SK-N-SH treated with all-trans-retinoic acid at 6 μM for 48 hours (cell line): ENCODE measurements around the gene STPG2.

ENCODE experiments used
- ATAC-seq: fragments of 200-7000 bp; cut with Tn5 transposase; 3 replicates; pipeline ENCODE4 v1.9.1; 2020; ENCODE audit warnings: mild to moderate bottlenecking, moderate library complexity
- ARNTL ChIP-seq: fragments of 450-650 bp; formaldehyde crosslinking; IDR thresholded peaks from 2 replicates; pipeline ENCODE4 v1.5.0; 2020; ENCODE audit warnings: low read depth, mild to moderate bottlenecking, moderate library complexity, borderline replicate concordance
- CSDC2 ChIP-seq: fragments of 250-450 bp; sonication (Bioruptor Pico); IDR thresholded peaks from 2 replicates; pipeline ENCODE4 v1.5.0; 2020; ENCODE audit warnings: mild to moderate bottlenecking, moderate library complexity
- ESRRG ChIP-seq: fragments of 250-450 bp; sonication (Bioruptor Pico); IDR thresholded peaks from 2 replicates; pipeline ENCODE4 v1.6.1; 2021; ENCODE audit warnings: mild to moderate bottlenecking
- GLIS3 ChIP-seq: fragments of 250-450 bp; sonication (Bioruptor Pico); IDR thresholded peaks from 2 replicates; pipeline ENCODE4 v1.5.0; 2020; ENCODE audit warnings: mild to moderate bottlenecking, moderate library complexity
- ISL1 ChIP-seq: fragments of 250-450 bp; sonication (Bioruptor Pico); IDR thresholded peaks from 2 replicates; pipeline ENCODE4 v2.1.2; 2022; ENCODE audit warnings: mild to moderate bottlenecking, moderate library complexity
- OSR1 ChIP-seq: fragments of 250-450 bp; sonication (Bioruptor Pico); IDR thresholded peaks from 2 replicates; pipeline ENCODE4 v1.8.0; 2022; ENCODE audit warnings: moderate library complexity, mild to moderate bottlenecking, inconsistent platforms
- PPARA ChIP-seq: fragments of 250-450 bp; sonication (Bioruptor Pico); IDR thresholded peaks from 2 replicates; pipeline ENCODE4 v1.5.0; 2020; ENCODE audit warnings: mild to moderate bottlenecking, borderline replicate concordance
- RARB ChIP-seq: fragments of 250-450 bp; sonication (Bioruptor Pico); IDR thresholded peaks from 2 replicates; pipeline ENCODE4 v1.8.0; 2021; ENCODE audit warnings: mild to moderate bottlenecking, moderate library complexity
- SNAI2 ChIP-seq: fragments of 250-450 bp; sonication (Bioruptor Pico); IDR thresholded peaks from 2 replicates; pipeline ENCODE4 v1.5.0; 2020; ENCODE audit warnings: mild to moderate bottlenecking, moderate library complexity
- TCF4 ChIP-seq: fragments of 250-450 bp; sonication (Bioruptor Pico); IDR thresholded peaks from 2 replicates; pipeline ENCODE4 v1.8.0; 2021; ENCODE audit warnings: mild to moderate bottlenecking, moderate library complexity, borderline replicate concordance
- TOX ChIP-seq: fragments of 250-450 bp; sonication (Bioruptor Pico); IDR thresholded peaks from 2 replicates; pipeline ENCODE4 v1.8.0; 2021; ENCODE audit warnings: mild to moderate bottlenecking, moderate library complexity, borderline replicate concordance
- ZC3H10 ChIP-seq: fragments of 250-450 bp; sonication (Bioruptor Pico); IDR thresholded peaks from 2 replicates; pipeline ENCODE4 v1.5.1; 2021; ENCODE audit warnings: mild to moderate bottlenecking, moderate library complexity
- ZFP3 ChIP-seq: fragments of 250-450 bp; sonication (Bioruptor Pico); IDR thresholded peaks from 2 replicates; pipeline ENCODE4 v1.5.0; 2020; ENCODE audit warnings: mild to moderate bottlenecking, moderate library complexity
- ZFP30 ChIP-seq: fragments of 450-650 bp; formaldehyde crosslinking; IDR thresholded peaks from 2 replicates; pipeline ENCODE4 v1.5.0; 2022; ENCODE audit warnings: mild to moderate bottlenecking, moderate library complexity
- ZNF565 ChIP-seq: fragments of 450-650 bp; formaldehyde crosslinking; conservative IDR thresholded peaks from 2 replicates; pipeline ENCODE4 v1.5.0; 2020; ENCODE audit warnings: low read depth, mild to moderate bottlenecking, moderate library complexity
- ZNF70 ChIP-seq: fragments of 450-650 bp; formaldehyde crosslinking; IDR thresholded peaks from 2 replicates; pipeline ENCODE4 v1.5.0; 2020; ENCODE audit warnings: mild to moderate bottlenecking, moderate library complexity
- ZNF8 ChIP-seq: fragments of 450-650 bp; formaldehyde crosslinking; IDR thresholded peaks from 2 replicates; pipeline ENCODE4 v1.5.0; 2020; ENCODE audit warnings: mild to moderate bottlenecking, moderate library complexity
- TF ChIP-seq, protein P1 (sequence below): fragments of 250-450 bp; sonication (Bioruptor Pico); IDR thresholded peaks from 2 replicates; pipeline ENCODE4 v1.5.1; 2021; ENCODE audit warnings: mild to moderate bottlenecking, moderate library complexity
- TF ChIP-seq, protein P2 (sequence below): fragments of 250-450 bp; sonication (Bioruptor Pico); IDR thresholded peaks from 2 replicates; pipeline ENCODE4 v1.8.0; 2020; ENCODE audit warnings: mild to moderate bottlenecking, moderate library complexity, borderline replicate concordance
- TF ChIP-seq, protein P3 (sequence below): fragments of 250-450 bp; sonication (Bioruptor Pico); IDR thresholded peaks from 2 replicates; pipeline ENCODE4 v1.5.0; 2020; ENCODE audit warnings: mild to moderate bottlenecking, moderate library complexity
- TF ChIP-seq, protein P4 (sequence below): fragments of 250-450 bp; sonication (Bioruptor Pico); IDR thresholded peaks from 2 replicates; pipeline ENCODE4 v1.8.0; 2021; ENCODE audit warnings: low read depth, mild to moderate bottlenecking, moderate library complexity, borderline replicate concordance

The STPG2 gene

DNA sequence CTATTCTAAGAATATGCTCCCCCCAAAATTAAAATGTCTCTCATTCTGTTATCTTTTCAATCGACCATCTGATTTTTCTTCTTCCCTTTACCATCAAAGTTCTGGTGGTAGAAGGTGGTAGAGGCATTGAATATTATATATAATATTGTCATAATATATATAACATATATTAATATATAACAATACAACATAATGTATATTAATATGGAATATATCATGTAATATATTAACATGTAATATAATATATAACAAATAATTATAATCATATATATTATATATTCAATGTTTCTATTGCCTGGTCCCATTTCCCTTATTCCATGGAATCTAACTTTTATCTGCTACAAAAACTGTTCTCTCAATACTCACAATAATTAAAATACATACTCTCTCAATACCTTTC, 40.6 kb downstream of the STPG2 start:
- no peak for TF ChIP-seq ZFP3 (CRISPR knock-in tag)
- no peak for ATAC-seq

DNA sequence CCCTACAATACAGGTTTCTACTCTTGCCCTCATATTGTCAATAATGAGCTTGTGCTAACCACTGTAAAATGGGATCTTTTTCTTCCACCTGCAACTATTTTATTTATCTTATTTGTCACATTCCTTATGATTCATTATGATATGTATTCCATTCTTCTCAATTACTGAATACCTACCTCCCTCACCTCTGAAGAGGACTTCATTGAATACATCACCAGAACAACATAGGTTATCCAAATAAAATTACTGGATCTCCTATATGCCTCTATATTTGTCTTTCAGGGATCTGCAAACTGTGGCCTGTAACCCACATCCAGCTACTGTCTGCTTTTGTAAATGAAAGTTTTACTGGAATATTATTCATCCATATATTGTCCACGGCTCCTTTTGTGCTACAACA, 41.3 kb downstream of the STPG2 start:
- TF ChIP-seq ESRRG (CRISPR knock-in tag): no peak
- TF ChIP-seq GLIS3 (CRISPR knock-in tag): no peak
- no peak for TF ChIP-seq OSR1
- TF ChIP-seq TOX (CRISPR knock-in tag): no peak
- TF ChIP-seq ZC3H10 (CRISPR knock-in tag): no peak
- no peak for TF ChIP-seq RARB (CRISPR knock-in tag)
- TF ChIP-seq ZNF70 (CRISPR knock-in tag): no peak
- TF ChIP-seq ZFP3 (CRISPR knock-in tag): no peak
- TF ChIP-seq, protein P1, sequence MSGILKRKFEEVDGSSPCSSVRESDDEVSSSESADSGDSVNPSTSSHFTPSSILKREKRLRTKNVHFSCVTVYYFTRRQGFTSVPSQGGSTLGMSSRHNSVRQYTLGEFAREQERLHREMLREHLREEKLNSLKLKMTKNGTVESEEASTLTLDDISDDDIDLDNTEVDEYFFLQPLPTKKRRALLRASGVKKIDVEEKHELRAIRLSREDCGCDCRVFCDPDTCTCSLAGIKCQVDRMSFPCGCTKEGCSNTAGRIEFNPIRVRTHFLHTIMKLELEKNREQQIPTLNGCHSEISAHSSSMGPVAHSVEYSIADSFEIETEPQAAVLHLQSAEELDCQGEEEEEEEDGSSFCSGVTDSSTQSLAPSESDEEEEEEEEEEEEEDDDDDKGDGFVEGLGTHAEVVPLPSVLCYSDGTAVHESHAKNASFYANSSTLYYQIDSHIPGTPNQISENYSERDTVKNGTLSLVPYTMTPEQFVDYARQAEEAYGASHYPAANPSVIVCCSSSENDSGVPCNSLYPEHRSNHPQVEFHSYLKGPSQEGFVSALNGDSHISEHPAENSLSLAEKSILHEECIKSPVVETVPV (CRISPR knock-in tag): no peak
- TF ChIP-seq CSDC2 (CRISPR knock-in tag): no peak
- TF ChIP-seq TCF4 (CRISPR knock-in tag): no peak
- no peak for TF ChIP-seq ISL1 (CRISPR knock-in tag)
- TF ChIP-seq, protein P2, sequence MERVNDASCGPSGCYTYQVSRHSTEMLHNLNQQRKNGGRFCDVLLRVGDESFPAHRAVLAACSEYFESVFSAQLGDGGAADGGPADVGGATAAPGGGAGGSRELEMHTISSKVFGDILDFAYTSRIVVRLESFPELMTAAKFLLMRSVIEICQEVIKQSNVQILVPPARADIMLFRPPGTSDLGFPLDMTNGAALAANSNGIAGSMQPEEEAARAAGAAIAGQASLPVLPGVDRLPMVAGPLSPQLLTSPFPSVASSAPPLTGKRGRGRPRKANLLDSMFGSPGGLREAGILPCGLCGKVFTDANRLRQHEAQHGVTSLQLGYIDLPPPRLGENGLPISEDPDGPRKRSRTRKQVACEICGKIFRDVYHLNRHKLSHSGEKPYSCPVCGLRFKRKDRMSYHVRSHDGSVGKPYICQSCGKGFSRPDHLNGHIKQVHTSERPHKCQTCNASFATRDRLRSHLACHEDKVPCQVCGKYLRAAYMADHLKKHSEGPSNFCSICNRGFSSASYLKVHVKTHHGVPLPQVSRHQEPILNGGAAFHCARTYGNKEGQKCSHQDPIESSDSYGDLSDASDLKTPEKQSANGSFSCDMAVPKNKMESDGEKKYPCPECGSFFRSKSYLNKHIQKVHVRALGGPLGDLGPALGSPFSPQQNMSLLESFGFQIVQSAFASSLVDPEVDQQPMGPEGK (CRISPR knock-in tag): no peak
- no peak for TF ChIP-seq ZFP30
- no peak for TF ChIP-seq ARNTL (CRISPR knock-in tag)
- no peak for ATAC-seq

DNA sequence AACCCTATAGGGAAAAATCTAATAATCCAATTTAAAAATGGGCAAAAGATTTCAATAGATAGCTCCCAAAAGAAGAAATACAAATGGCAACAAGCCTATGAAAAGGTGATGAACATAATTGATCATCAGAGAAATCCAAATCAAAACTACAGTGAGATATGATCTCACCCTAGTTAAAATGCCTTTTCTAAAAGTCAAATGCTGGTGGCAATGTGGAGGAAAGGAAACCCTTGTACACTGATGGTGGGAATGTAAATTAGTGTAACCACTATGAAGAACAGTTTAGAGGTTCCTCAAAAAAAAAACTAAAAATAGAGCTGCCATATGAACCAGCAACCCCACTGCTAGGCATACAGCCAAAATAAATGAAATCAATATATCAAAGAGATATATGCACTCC, 44.5 kb downstream of the STPG2 start:
- TF ChIP-seq TCF4 (CRISPR knock-in tag) (no peak), ESRRG (CRISPR knock-in tag) (no peak), ISL1 (CRISPR knock-in tag) (no peak), ZFP3 (CRISPR knock-in tag) (no peak), RARB (CRISPR knock-in tag) (no peak), ZNF565 (CRISPR knock-in tag) (no peak), ZNF8 (CRISPR knock-in tag) (no peak), GLIS3 (CRISPR knock-in tag) (no peak), TOX (CRISPR knock-in tag) (no peak), PPARA (no peak), ARNTL (CRISPR knock-in tag) (no peak), CSDC2 (CRISPR knock-in tag) (no peak), ZFP30 (no peak), SNAI2 (CRISPR knock-in tag) (no peak)
- TF ChIP-seq, protein P2 (CRISPR knock-in tag): no peak
- TF ChIP-seq, protein P3, sequence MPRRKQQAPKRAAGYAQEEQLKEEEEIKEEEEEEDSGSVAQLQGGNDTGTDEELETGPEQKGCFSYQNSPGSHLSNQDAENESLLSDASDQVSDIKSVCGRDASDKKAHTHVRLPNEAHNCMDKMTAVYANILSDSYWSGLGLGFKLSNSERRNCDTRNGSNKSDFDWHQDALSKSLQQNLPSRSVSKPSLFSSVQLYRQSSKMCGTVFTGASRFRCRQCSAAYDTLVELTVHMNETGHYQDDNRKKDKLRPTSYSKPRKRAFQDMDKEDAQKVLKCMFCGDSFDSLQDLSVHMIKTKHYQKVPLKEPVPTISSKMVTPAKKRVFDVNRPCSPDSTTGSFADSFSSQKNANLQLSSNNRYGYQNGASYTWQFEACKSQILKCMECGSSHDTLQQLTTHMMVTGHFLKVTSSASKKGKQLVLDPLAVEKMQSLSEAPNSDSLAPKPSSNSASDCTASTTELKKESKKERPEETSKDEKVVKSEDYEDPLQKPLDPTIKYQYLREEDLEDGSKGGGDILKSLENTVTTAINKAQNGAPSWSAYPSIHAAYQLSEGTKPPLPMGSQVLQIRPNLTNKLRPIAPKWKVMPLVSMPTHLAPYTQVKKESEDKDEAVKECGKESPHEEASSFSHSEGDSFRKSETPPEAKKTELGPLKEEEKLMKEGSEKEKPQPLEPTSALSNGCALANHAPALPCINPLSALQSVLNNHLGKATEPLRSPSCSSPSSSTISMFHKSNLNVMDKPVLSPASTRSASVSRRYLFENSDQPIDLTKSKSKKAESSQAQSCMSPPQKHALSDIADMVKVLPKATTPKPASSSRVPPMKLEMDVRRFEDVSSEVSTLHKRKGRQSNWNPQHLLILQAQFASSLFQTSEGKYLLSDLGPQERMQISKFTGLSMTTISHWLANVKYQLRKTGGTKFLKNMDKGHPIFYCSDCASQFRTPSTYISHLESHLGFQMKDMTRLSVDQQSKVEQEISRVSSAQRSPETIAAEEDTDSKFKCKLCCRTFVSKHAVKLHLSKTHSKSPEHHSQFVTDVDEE: no peak
- TF ChIP-seq, protein P1 (CRISPR knock-in tag): no peak
- TF ChIP-seq, protein P4, sequence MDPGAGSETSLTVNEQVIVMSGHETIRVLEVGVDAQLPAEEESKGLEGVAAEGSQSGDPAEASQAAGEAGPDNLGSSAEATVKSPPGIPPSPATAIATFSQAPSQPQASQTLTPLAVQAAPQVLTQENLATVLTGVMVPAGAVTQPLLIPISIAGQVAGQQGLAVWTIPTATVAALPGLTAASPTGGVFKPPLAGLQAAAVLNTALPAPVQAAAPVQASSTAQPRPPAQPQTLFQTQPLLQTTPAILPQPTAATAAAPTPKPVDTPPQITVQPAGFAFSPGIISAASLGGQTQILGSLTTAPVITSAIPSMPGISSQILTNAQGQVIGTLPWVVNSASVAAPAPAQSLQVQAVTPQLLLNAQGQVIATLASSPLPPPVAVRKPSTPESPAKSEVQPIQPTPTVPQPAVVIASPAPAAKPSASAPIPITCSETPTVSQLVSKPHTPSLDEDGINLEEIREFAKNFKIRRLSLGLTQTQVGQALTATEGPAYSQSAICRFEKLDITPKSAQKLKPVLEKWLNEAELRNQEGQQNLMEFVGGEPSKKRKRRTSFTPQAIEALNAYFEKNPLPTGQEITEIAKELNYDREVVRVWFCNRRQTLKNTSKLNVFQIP (CRISPR knock-in tag): no peak
- TF ChIP-seq, all 23 proteins: peak for 0
- no peak for ATAC-seq
